Measurements from ENCODE around the gene AKNAD1.

The AKNAD1 gene

GRCh38 chr1:108817016-108817415, 39.9 kb downstream of the AKNAD1 start:
- DNase-seq (ENCODE audit: low spot score) = no peak
- TF ChIP-seq, protein P1, sequence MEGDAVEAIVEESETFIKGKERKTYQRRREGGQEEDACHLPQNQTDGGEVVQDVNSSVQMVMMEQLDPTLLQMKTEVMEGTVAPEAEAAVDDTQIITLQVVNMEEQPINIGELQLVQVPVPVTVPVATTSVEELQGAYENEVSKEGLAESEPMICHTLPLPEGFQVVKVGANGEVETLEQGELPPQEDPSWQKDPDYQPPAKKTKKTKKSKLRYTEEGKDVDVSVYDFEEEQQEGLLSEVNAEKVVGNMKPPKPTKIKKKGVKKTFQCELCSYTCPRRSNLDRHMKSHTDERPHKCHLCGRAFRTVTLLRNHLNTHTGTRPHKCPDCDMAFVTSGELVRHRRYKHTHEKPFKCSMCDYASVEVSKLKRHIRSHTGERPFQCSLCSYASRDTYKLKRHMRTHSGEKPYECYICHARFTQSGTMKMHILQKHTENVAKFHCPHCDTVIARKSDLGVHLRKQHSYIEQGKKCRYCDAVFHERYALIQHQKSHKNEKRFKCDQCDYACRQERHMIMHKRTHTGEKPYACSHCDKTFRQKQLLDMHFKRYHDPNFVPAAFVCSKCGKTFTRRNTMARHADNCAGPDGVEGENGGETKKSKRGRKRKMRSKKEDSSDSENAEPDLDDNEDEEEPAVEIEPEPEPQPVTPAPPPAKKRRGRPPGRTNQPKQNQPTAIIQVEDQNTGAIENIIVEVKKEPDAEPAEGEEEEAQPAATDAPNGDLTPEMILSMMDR (IDR thresholded peaks at IDR 0.05; ENCODE audit: extremely low read depth, missing control alignments) = no peak

GRCh38 chr1:108816049-108816893, 40.6 kb downstream of the AKNAD1 start:
- no peak for DNase-seq (ENCODE audit: low spot score)
- TF ChIP-seq, protein P1 (IDR thresholded peaks at IDR 0.05; ENCODE audit: extremely low read depth, missing control alignments) = no peak

- no peak for DNase-seq (ENCODE audit: low spot score)
- TF ChIP-seq, protein P1 (IDR thresholded peaks at IDR 0.05; ENCODE audit: extremely low read depth, missing control alignments) = no peak
These were observed 41.3 kb downstream of the AKNAD1 start for GRCh38 chr1:108815566-108815965.

- DNase-seq (ENCODE audit: low spot score) = no peak
- TF ChIP-seq, protein P1 (IDR thresholded peaks at IDR 0.05; ENCODE audit: extremely low read depth, missing control alignments) = no peak
These were observed 42.4 kb downstream of the AKNAD1 start for GRCh38 chr1:108814343-108815125.

- TF ChIP-seq, protein P1 (IDR thresholded peaks at IDR 0.05; ENCODE audit: extremely low read depth, missing control alignments) = no peak
These were observed 43.6 kb downstream of the AKNAD1 start for GRCh38 chr1:108813326-108813725.

DNA sequence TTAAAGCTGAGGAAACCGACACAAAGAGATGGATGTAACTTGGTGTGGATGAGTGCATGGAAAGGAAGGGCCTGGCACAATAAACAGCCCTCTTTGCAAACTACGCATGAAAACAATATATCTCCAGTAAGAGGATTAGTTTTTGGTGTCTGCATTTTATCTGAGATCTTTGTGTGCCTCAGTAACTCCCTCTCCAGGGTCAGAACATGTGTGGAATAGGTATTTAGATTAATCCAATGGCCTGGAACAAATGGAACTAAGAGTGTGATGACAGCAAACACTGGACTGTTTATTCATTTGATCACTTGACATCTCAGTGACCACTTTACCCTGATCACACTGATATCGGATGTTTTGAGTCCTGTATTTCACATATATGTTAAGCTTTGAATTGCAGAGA, 45.3 kb downstream of the AKNAD1 start:
- TF ChIP-seq, protein P1 (IDR thresholded peaks at IDR 0.05; ENCODE audit: extremely low read depth, missing control alignments) = no peak
- no peak for DNase-seq (ENCODE audit: low spot score)

More at GRCh38 chr1:108813326-108813725, 43.6 kb downstream of the AKNAD1 start:
- DNase-seq (ENCODE audit: low spot score) = no peak

DNA sequence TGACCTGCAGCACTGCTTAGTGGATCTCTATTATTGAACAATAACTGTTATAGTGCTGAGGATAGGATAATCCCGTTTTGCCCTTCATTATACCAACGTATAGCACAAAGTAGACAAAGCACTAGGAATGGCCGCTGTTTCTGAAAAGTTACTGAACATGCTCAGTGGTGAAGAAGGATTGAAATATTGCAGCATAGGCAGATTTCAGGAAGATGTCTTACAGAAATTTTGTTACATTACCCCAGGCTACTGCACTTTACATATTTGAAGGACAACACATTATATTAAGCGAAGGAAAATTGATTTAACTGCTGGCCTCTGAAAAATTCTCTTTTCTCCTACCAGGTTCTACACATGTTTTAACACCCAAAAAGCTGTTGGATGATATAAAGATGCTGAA, 48.5 kb downstream of the AKNAD1 start:
- DNase-seq (ENCODE audit: low spot score) = no peak
- TF ChIP-seq, protein P1 (IDR thresholded peaks at IDR 0.05; ENCODE audit: extremely low read depth, missing control alignments) = no peak

Data from GM20000 (cell line).